PC-9 (cell line): Measurements from ENCODE around the gene TUBA4A.
"Not testable (repeated sequence)": the region's sequence is repeated elsewhere in the genome, so short reads cannot be mapped to it uniquely, and the experiment has no call there.

Source experiments
- CTCF ChIP-seq: fragments of 200-600 bp; sonication (generic); conservative IDR thresholded peaks from 2 replicates; pipeline ENCODE4 v1.6.1; 2017; ENCODE audit warnings: mixed run types, antibody characterized with exemption, mild to moderate bottlenecking, moderate library complexity
- EZH2 ChIP-seq: fragments of 200-600 bp; sonication (generic); IDR thresholded peaks from 2 replicates; pipeline ENCODE4 v1.8.0; 2017; ENCODE audit warnings: antibody characterized with exemption, low read depth

GRCh38 chr2:219201331-219201730 lies 52.4 kb downstream of the TUBA4A start:
- not testable (repeated sequence) for TF ChIP-seq CTCF, EZH2
